PC-3 (cell line): ENCODE results near the gene DCANP1.

ENCODE experiments used
- CTCF ChIP-seq: fragments of 300-600 bp; sonication (generic); conservative IDR thresholded peaks from 2 replicates; pipeline ENCODE4 v1.5.1; 2017; ENCODE audit warnings: antibody characterized with exemption, low read depth, mild to moderate bottlenecking, low read length
- EZH2phosphoT487 ChIP-seq: fragments of 300-600 bp; sonication (generic); IDR thresholded peaks from 2 replicates; pipeline ENCODE4 v1.6.1; 2018; ENCODE audit warnings: mild to moderate bottlenecking, antibody characterized with exemption, low read length, borderline replicate concordance

GRCh38 chr5:135481909-135482311, 34.8 kb upstream of the DCANP1 start:
- TF ChIP-seq EZH2phosphoT487 (no peak), CTCF (no peak)
